ENCODE data around the gene CTNNBIP1.

CTNNBIP1 gene, protein sequence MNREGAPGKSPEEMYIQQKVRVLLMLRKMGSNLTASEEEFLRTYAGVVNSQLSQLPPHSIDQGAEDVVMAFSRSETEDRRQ

DNA sequence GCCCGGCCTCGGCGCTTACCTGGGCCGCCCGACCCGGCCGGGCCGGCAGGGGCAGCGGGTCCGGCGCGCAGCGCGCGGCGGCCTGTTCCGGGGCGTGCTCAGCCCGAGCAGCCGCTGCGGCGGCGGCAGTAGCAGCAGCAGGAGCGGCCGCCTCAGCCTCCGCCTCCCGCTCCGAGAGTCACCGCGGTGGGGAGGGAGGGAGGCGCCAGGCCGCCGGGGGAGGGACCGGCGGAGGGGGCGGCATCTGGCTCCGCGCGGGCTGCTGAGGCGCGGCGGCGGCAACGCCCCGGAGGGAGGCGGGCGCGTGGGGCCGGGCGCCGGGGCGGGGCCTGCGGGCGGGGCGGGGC lies at the start of gene CTNNBIP1:
Gene CTNNBIP1, minus strand, starts transcription at position 194 of the 347 bp plus-strand sequence. CDS start 38,205 bp downstream, outside the sequence.
- H3K79me2 ChIP-seq: peaks cover 2% of the 10 kb centered on the region
- peak within 1 kb of the TSS; percentile 46 for H3K9ac ChIP-seq

DNA sequence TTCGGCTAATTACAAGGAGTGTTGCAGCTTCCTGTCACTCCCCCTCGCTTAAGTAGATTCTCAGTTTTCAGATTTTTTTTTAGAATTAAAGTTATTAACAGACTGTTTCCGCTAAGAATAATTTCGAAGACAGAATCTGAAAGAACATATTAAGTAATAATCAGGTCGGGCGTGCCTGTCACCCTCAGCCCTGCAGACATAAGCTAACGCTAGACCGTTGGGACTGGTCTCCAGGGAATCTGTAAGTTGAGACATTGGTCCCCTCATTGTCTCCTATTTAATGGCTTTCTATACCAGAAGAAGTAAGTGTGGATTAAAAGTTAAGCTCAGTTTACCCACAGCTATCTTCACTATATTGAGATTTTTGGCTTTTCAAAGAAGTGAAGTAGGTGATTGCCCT lies 47.7 kb upstream of the CTNNBIP1 start:
- no peaks in the 10 kb centered on the region for H3K27me3 ChIP-seq (ENCODE audit: control insufficient read depth, insufficient read depth, low read length)
- no peak overlapping the region for H3K4me3 ChIP-seq (ENCODE audit: low read depth, low read length)
- H3K4me2 ChIP-seq (ENCODE audit: low read length): no peak overlapping the region
- H3K9ac ChIP-seq: no peak overlapping the region
- H3K36me3 ChIP-seq (ENCODE audit: control insufficient read depth, insufficient read depth, low read length): no peaks in the 10 kb centered on the region
- H3K4me1 ChIP-seq: no peaks in the 10 kb centered on the region
- no peaks in the 10 kb centered on the region for H3K9me3 ChIP-seq (ENCODE audit: control insufficient read depth, low read length)
- TF ChIP-seq, protein P1, sequence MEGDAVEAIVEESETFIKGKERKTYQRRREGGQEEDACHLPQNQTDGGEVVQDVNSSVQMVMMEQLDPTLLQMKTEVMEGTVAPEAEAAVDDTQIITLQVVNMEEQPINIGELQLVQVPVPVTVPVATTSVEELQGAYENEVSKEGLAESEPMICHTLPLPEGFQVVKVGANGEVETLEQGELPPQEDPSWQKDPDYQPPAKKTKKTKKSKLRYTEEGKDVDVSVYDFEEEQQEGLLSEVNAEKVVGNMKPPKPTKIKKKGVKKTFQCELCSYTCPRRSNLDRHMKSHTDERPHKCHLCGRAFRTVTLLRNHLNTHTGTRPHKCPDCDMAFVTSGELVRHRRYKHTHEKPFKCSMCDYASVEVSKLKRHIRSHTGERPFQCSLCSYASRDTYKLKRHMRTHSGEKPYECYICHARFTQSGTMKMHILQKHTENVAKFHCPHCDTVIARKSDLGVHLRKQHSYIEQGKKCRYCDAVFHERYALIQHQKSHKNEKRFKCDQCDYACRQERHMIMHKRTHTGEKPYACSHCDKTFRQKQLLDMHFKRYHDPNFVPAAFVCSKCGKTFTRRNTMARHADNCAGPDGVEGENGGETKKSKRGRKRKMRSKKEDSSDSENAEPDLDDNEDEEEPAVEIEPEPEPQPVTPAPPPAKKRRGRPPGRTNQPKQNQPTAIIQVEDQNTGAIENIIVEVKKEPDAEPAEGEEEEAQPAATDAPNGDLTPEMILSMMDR (IDR thresholded peaks at IDR 0.05): no peak
- H2AFZ ChIP-seq: no peak overlapping the region
- no peak overlapping the region for H3K27ac ChIP-seq
- H3K79me2 ChIP-seq: no peaks in the 10 kb centered on the region

More for the DNA sequence above, at the start of gene CTNNBIP1:
- TF ChIP-seq, protein P1 (IDR thresholded peaks at IDR 0.05): no peak
- H3K9me3 ChIP-seq (ENCODE audit: control insufficient read depth, low read length): no peaks in the 10 kb centered on the region
- no peaks in the 10 kb centered on the region for H3K4me1 ChIP-seq
- H2AFZ ChIP-seq: peak within 1 kb of the TSS; percentile 90
- no peaks in the 10 kb centered on the region for H3K36me3 ChIP-seq (ENCODE audit: control insufficient read depth, insufficient read depth, low read length)
- peak within 1 kb of the TSS; percentile 80 for H3K4me3 ChIP-seq (ENCODE audit: low read depth, low read length)
- no peaks in the 10 kb centered on the region for H3K27me3 ChIP-seq (ENCODE audit: control insufficient read depth, insufficient read depth, low read length)
- peak within 1 kb of the TSS; percentile 94 for H3K27ac ChIP-seq
- peak within 1 kb of the TSS; percentile 97 for H3K4me2 ChIP-seq (ENCODE audit: low read length)

DNA sequence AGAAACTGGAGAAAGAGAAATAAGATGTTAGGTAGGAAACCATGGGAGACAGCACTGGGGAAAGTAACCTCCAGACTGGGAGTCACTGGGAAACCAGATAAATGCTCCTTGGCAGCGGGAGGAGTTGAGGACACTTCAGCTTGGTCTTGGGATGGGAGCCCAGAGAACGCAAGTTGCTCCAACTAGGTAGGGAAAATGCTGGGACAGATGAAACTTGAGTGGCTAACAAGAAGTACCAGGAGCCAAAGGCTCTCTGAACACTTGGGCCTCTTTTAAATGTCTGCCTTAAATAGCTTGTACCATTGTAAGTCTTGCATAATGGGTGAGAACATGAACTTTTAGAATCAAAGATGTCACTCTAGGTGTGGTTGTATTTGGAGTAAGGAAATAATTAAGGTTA lies 36.2 kb upstream of the CTNNBIP1 start:
- no peak overlapping the region for H2AFZ ChIP-seq
- no peaks in the 10 kb centered on the region for H3K4me1 ChIP-seq
- TF ChIP-seq, protein P1 (IDR thresholded peaks at IDR 0.05): no peak
- H3K27me3 ChIP-seq (ENCODE audit: control insufficient read depth, insufficient read depth, low read length): no peaks in the 10 kb centered on the region
- H3K27ac ChIP-seq: no peak overlapping the region
- H3K79me2 ChIP-seq: no peaks in the 10 kb centered on the region
- H3K4me3 ChIP-seq (ENCODE audit: low read depth, low read length): no peak overlapping the region
- no peak overlapping the region for H3K4me2 ChIP-seq (ENCODE audit: low read length)
- no peaks in the 10 kb centered on the region for H3K9me3 ChIP-seq (ENCODE audit: control insufficient read depth, low read length)
- H3K36me3 ChIP-seq (ENCODE audit: control insufficient read depth, insufficient read depth, low read length): no peaks in the 10 kb centered on the region
- H3K9ac ChIP-seq: no peak overlapping the region

DNA sequence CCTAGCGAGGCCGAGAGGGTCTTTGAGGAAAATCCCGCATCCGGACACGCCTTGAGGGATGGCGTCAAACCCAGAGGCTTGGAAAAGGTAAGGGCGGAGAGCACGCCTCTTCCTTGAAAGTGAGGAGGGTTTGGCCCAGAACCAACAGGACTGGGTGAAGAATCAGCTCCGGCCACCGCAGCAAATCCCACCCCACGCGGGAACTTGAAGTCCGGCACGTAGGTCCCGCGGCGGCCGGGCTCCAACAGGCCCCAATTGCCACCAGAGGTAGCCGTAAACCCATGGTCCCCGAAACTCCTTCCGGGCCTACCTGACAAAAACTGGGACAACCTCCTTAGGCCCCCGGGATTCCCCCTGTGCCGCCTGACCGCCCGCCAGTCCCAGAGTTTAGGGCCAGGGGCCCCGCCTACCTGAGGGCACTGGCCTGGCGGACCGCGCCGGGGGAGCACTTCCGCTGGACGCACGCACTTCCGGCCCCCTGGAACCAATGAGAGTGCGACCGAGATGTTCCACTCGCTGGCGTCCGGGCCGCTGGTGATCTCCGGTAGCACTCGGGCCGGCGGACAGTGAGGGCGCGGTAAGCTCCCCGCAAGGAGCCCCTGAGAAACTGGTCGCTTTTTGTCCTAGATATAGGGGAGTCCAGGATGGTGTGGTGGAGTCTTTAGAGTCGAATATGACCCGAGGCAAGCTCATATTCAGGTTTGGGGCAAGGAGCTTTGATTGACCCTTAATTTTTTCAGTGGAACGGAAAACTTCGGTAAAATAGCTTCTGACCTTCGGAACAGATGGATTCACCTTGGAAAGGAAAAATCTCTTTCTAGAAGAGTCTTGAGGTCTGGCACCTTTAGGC lies 33.1 kb upstream of the CTNNBIP1 start, which contains the start of the genes LZIC and NMNAT1:
Gene LZIC, minus strand, starts transcription at position 453 of the 850 bp plus-strand sequence. CDS start 6,772 bp downstream, outside the sequence.
Gene NMNAT1, plus strand, starts transcription at position 537 of the 850 bp plus-strand sequence. CDS start 28,599 bp downstream, outside the sequence.
- Histone ChIP-seq H3K4me1 (no peaks in the 10 kb centered on the region), H3K36me3 (ENCODE audit: control insufficient read depth, insufficient read depth, low read length) (no peaks in the 10 kb centered on the region), H3K27ac (peak within 1 kb of the TSS; percentile 65), H3K79me2 (no peaks in the 10 kb centered on the region), H3K4me2 (ENCODE audit: low read length) (peak within 1 kb of the TSS; percentile 87), H3K9ac (peak within 1 kb of the TSS; percentile 24), H3K9me3 (ENCODE audit: control insufficient read depth, low read length) (no peaks in the 10 kb centered on the region), H3K27me3 (ENCODE audit: control insufficient read depth, insufficient read depth, low read length) (no peaks in the 10 kb centered on the region), H3K4me3 (ENCODE audit: low read depth, low read length) (peak within 1 kb of the TSS; percentile 86), H2AFZ (peak within 1 kb of the TSS; percentile 75)
- TF ChIP-seq, protein P1 (IDR thresholded peaks at IDR 0.05): no peak
